Measurements from ENCODE around the gene ASTN2. TPM values are rescaled to one million over a fixed set of nuclear protein-coding genes. Genes with fewer than 3 reads are reported as not detected.

The ASTN2 gene
- total and polyA plus RNA-seq, 9 of the 15 experiments (the other 6 are each of a cell fraction or from before 2014, with no cell fraction given): 0.56 to 3.5 (median 1.9) TPM

DNA sequence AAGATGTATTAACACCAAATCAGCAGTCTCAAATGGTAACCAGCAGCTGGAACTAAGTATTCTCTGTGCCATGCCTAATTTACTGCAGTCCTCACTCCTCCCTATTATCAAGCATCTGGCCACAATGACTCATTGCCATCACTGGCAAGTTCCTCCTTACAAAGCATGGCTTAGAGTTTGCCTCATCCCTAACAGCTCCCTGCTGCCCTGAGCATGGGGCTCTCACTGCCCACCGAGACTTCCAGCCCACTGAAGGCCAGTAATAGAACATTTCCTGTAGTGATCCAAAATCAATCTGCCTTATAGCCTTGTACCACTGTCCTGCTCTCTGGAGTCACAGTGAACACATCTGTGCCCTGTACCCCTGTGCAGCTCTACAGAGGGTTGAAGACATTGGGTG, 939.7 kb downstream of the ASTN2 start (continued):
- TF ChIP-seq, protein P1, sequence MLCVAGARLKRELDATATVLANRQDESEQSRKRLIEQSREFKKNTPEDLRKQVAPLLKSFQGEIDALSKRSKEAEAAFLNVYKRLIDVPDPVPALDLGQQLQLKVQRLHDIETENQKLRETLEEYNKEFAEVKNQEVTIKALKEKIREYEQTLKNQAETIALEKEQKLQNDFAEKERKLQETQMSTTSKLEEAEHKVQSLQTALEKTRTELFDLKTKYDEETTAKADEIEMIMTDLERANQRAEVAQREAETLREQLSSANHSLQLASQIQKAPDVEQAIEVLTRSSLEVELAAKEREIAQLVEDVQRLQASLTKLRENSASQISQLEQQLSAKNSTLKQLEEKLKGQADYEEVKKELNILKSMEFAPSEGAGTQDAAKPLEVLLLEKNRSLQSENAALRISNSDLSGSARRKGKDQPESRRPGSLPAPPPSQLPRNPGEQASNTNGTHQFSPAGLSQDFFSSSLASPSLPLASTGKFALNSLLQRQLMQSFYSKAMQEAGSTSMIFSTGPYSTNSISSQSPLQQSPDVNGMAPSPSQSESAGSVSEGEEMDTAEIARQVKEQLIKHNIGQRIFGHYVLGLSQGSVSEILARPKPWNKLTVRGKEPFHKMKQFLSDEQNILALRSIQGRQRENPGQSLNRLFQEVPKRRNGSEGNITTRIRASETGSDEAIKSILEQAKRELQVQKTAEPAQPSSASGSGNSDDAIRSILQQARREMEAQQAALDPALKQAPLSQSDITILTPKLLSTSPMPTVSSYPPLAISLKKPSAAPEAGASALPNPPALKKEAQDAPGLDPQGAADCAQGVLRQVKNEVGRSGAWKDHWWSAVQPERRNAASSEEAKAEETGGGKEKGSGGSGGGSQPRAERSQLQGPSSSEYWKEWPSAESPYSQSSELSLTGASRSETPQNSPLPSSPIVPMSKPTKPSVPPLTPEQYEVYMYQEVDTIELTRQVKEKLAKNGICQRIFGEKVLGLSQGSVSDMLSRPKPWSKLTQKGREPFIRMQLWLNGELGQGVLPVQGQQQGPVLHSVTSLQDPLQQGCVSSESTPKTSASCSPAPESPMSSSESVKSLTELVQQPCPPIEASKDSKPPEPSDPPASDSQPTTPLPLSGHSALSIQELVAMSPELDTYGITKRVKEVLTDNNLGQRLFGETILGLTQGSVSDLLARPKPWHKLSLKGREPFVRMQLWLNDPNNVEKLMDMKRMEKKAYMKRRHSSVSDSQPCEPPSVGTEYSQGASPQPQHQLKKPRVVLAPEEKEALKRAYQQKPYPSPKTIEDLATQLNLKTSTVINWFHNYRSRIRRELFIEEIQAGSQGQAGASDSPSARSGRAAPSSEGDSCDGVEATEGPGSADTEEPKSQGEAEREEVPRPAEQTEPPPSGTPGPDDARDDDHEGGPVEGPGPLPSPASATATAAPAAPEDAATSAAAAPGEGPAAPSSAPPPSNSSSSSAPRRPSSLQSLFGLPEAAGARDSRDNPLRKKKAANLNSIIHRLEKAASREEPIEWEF (CRISPR knock-in tag; IDR thresholded peaks at IDR 0.05): no peak
- TF ChIP-seq TCF15 (CRISPR knock-in tag; IDR thresholded peaks at IDR 0.05) (no peak), GTF2E2 (tag; IDR thresholded peaks at IDR 0.05) (no peak), ZNF830 (CRISPR knock-in tag; IDR thresholded peaks at IDR 0.05) (no peak), TFAM (CRISPR knock-in tag; conservative IDR thresholded peaks at IDR 0.05) (no peak), NFXL1 (CRISPR knock-in tag; IDR thresholded peaks at IDR 0.05) (no peak)
- TF ChIP-seq, protein P2, sequence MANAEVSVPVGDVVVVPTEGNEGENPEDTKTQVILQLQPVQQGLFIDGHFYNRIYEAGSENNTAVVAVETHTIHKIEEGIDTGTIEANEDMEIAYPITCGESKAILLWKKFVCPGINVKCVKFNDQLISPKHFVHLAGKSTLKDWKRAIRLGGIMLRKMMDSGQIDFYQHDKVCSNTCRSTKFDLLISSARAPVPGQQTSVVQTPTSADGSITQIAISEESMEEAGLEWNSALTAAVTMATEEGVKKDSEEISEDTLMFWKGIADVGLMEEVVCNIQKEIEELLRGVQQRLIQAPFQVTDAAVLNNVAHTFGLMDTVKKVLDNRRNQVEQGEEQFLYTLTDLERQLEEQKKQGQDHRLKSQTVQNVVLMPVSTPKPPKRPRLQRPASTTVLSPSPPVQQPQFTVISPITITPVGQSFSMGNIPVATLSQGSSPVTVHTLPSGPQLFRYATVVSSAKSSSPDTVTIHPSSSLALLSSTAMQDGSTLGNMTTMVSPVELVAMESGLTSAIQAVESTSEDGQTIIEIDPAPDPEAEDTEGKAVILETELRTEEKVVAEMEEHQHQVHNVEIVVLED (CRISPR knock-in tag; IDR thresholded peaks at IDR 0.05): no peak

Data from K562 (cell line).